GM23338 (cell line): ENCODE results near the gene IL36RN. TPM values are rescaled to one million over a fixed set of nuclear protein-coding genes. Genes with fewer than 3 reads are reported as not detected.

Experiments used
- ATAC-seq: fragments of 200-7000 bp; cut with Tn5 transposase; 3 replicates; pipeline ENCODE4 v1.9.1; 2020
- DNase-seq: peaks from one replicate; pipeline ENCODE4 v3.0.0-alpha.2; 2015; ENCODE audit warnings: low spot score
- H2AFZ ChIP-seq: fragments of 200-600 bp; sonication (generic); 2 replicates; pipeline ENCODE4 v1.8.0; 2016; ENCODE audit warnings: antibody characterized with exemption, mild to moderate bottlenecking, moderate library complexity
- H3F3A ChIP-seq: fragments of 200-600 bp; sonication (generic); replicated peaks from 2 replicates; pipeline ENCODE4 v1.8.0; 2017; ENCODE audit warnings: antibody characterized with exemption, mixed run types, low read depth
- H3K27ac ChIP-seq: fragments of 200-600 bp; sonication (generic); 2 replicates; pipeline ENCODE4 v1.6.1; 2016; ENCODE audit warnings: low read depth
- H3K27me3 ChIP-seq: fragments of 200-600 bp; sonication (generic); 2 replicates; pipeline ENCODE4 v1.8.0; 2016; ENCODE audit warnings: mild to moderate bottlenecking, mixed run types, moderate library complexity; ENCODE audit not compliant: insufficient read depth
- H3K36me3 ChIP-seq: fragments of 200-600 bp; sonication (generic); 2 replicates; pipeline ENCODE4 v1.8.0; 2016; ENCODE audit warnings: mild to moderate bottlenecking; ENCODE audit not compliant: insufficient read depth
- H3K4me1 ChIP-seq: fragments of 200-600 bp; sonication (generic); 2 replicates; pipeline ENCODE4 v1.8.0; 2016; ENCODE audit warnings: mild to moderate bottlenecking, moderate library complexity; ENCODE audit not compliant: insufficient read depth
- H3K4me2 ChIP-seq: fragments of 200-600 bp; sonication (generic); 2 replicates; pipeline ENCODE4 v1.7.1; 2017; ENCODE audit warnings: mixed run types
- H3K4me3 ChIP-seq: fragments of 200-600 bp; sonication (generic); 2 replicates; pipeline ENCODE4 v1.6.1; 2016; ENCODE audit warnings: mixed run types
- H3K79me2 ChIP-seq: fragments of 200-600 bp; sonication (generic); replicated peaks from 2 replicates; pipeline ENCODE4 v1.8.0; 2017; ENCODE audit warnings: mild to moderate bottlenecking; ENCODE audit not compliant: insufficient read depth
- H3K9me2 ChIP-seq: fragments of 200-600 bp; sonication (generic); 2 replicates; pipeline ENCODE4 v1.8.0; 2017; ENCODE audit not compliant: insufficient read depth
- H4K20me1 ChIP-seq: fragments of 200-600 bp; sonication (generic); replicated peaks from 2 replicates; pipeline ENCODE4 v1.8.0; 2017; ENCODE audit warnings: mild to moderate bottlenecking; ENCODE audit not compliant: insufficient read depth
- H3K27ac Mint-ChIP-seq: 2 replicates; pipeline ENCODE4 v1.8.0; 2020; ENCODE audit warnings: inconsistent platforms, mild to moderate bottlenecking, moderate library complexity, mixed read lengths
- H3K27me3 Mint-ChIP-seq: 3 replicates; pipeline ENCODE4 v1.8.0; 2022; ENCODE audit warnings: low read depth, mild to moderate bottlenecking, moderate library complexity, mixed read lengths, inconsistent platforms; ENCODE audit not compliant: insufficient read depth, poor library complexity
- H3K36me3 Mint-ChIP-seq: 3 replicates; pipeline ENCODE4 v1.8.0; 2021; ENCODE audit warnings: low read depth, mild to moderate bottlenecking, inconsistent platforms, moderate library complexity, mixed read lengths
- H3K4me1 Mint-ChIP-seq: 3 replicates; pipeline ENCODE4 v1.8.0; 2020; ENCODE audit warnings: mild to moderate bottlenecking, inconsistent platforms, mixed read lengths
- H3K4me3 Mint-ChIP-seq: 3 replicates; pipeline ENCODE4 v1.8.0; 2021; ENCODE audit warnings: moderate library complexity, mild to moderate bottlenecking, inconsistent platforms, mixed read lengths
- H3K9me3 Mint-ChIP-seq: 3 replicates; pipeline ENCODE4 v1.8.0; 2020; ENCODE audit warnings: moderate library complexity, mild to moderate bottlenecking, inconsistent platforms, mixed read lengths
- CTCF ChIP-seq, 2 experiments: fragments of 200-600 bp in 1 of 2; sonication (generic) in 1 of 2; conservative IDR thresholded peaks; 2 replicates each; pipeline versions ENCODE4 v1.5.1 to v1.6.1; 2016 to 2017; ENCODE audit warnings: antibody characterized with exemption in 2 of 2, low read depth in 2 of 2, mild to moderate bottlenecking in 2 of 2, moderate library complexity in 1 of 2
- ZNF462 ChIP-seq: fragments of 250-450 bp; sonication (Bioruptor Pico); IDR thresholded peaks from 2 replicates; pipeline ENCODE4 v1.5.0; 2020; ENCODE audit warnings: mild to moderate bottlenecking, moderate library complexity
- polyA plus RNA-seq: library from polyadenylated mRNA; unstranded; fragments of >200 nt; fragmentation: Nextera tagmentation; extraction: Ambion mirVana; gene quantifications from 2 replicates; pipeline ENCODE4 v1.2.1, GENCODE V29; 2016
- total RNA-seq: library from RNA; depleted of rRNA; stranded (reverse); fragments of >200 nt; shearing (Covaris generic); gene quantifications from 2 replicates; pipeline ENCODE4 v1.2.3, GENCODE V29; 2014

Gene IL36RN
- total and polyA plus RNA-seq, 2 experiments from 2014 or later, result not detected

- Mint-ChIP-seq H3K27me3 (peaks cover 9% of the 10 kb centered on the region), H3K4me1 (no peaks in the 10 kb centered on the region; the same call in 2 of the 3 replicates), H3K9me3 (peaks cover 77% of the 10 kb centered on the region), H3K27ac (no peak overlapping the region), H3K4me3 (no peak overlapping the region), H3K36me3 (peaks cover 15% of the 10 kb centered on the region)
- no peaks in the 10 kb centered on the region for H3K27me3 ChIP-seq
- no peaks in the 10 kb centered on the region for H3K36me3 ChIP-seq
- H3K4me3 ChIP-seq, result no peak overlapping the region
- H3K4me1 ChIP-seq, result no peaks in the 10 kb centered on the region
- no peaks in the 10 kb centered on the region for H3F3A ChIP-seq
- no peak for ATAC-seq
- H2AFZ ChIP-seq, result no peak overlapping the region
- no peak overlapping the region for H3K4me2 ChIP-seq
- H3K27ac ChIP-seq, result no peak overlapping the region
- H3K79me2 ChIP-seq, result no peaks in the 10 kb centered on the region
- no peaks in the 10 kb centered on the region for H3K9me2 ChIP-seq
- no peaks in the 10 kb centered on the region for H4K20me1 ChIP-seq
- no peak for TF ChIP-seq ZNF462 (CRISPR knock-in tag)
- peak; percentile 8 to 27; a peak in 1 of 4 replicates for TF ChIP-seq CTCF (conservative IDR thresholded peaks at IDR 0.05; ENCODE audit: low read depth in 2 of 2)
- DNase-seq, result no peak
Observed at GRCh38 chr2:113050921-113051895, 7.8 kb upstream of the IL36RN start.
